Astrocyte of the cerebellum (primary cell): Measurements from ENCODE around the gene KIF26A.

Experiments
- DNase-seq: peaks from one replicate; pipeline ENCODE4 v3.0.0-alpha.2; 2011; ENCODE audit warnings: low read depth
- H3K4me3 ChIP-seq: 2 replicates; pipeline ENCODE4 v1.5.1; 2011; ENCODE audit warnings: mild to moderate bottlenecking, low read depth, low read length, moderate library complexity
- in situ Hi-C: cut with HindIII; loops from 2 replicates; pipeline ENCODE4 v1.10.0; 2017; ENCODE audit warnings: low sequenced_read_pairs
- TF ChIP-seq, protein P1 (sequence below): IDR thresholded peaks from 2 replicates; pipeline ENCODE4 v1.5.1; 2012; ENCODE audit warnings: low read length, low read depth, moderate library complexity, mild to moderate bottlenecking; ENCODE audit errors: missing control alignments

Gene KIF26A

DNA sequence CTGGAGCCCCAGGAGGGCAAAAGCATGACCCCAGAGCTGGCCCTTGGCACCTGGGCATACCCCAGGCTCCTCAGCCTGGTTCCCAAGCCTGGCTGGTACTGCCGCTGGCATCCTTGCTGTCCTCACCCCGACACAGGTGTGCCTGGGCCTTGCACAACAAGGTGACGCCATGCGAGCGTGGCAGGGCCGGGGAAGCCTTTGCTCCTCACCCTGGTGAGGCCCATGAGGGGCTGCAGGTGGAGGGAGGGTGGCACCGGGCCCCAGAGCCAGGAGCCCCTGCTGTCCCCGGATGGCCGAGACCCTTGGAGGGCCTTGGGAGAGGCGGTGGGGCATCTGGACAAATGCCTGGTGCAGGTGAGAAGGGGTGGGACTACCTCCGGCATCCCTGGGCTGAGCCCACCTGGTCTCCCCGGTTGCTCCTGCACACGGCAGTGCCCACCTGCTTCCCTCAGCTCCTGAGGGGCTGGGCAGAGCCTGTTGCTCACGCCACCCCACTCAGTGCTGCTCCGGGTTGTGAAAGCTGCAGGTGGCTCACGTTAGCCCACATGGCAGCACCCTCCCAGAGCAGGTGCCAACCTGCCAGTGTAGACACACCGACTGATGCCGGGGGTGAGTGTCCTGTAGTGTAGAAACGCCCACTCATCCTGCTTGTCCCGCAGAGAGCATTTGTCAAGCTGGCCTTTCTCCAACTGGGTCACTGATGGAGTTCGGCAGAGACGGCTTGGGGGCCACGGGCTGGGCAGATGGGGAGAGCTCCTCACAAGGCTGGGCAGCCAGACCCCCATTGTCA, 24.6 kb upstream of the KIF26A start:
- no peak overlapping the region for H3K4me3 ChIP-seq
- no peak for DNase-seq
- TF ChIP-seq, protein P1, sequence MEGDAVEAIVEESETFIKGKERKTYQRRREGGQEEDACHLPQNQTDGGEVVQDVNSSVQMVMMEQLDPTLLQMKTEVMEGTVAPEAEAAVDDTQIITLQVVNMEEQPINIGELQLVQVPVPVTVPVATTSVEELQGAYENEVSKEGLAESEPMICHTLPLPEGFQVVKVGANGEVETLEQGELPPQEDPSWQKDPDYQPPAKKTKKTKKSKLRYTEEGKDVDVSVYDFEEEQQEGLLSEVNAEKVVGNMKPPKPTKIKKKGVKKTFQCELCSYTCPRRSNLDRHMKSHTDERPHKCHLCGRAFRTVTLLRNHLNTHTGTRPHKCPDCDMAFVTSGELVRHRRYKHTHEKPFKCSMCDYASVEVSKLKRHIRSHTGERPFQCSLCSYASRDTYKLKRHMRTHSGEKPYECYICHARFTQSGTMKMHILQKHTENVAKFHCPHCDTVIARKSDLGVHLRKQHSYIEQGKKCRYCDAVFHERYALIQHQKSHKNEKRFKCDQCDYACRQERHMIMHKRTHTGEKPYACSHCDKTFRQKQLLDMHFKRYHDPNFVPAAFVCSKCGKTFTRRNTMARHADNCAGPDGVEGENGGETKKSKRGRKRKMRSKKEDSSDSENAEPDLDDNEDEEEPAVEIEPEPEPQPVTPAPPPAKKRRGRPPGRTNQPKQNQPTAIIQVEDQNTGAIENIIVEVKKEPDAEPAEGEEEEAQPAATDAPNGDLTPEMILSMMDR = no peak
- in situ Hi-C loops = no loop called here

DNA sequence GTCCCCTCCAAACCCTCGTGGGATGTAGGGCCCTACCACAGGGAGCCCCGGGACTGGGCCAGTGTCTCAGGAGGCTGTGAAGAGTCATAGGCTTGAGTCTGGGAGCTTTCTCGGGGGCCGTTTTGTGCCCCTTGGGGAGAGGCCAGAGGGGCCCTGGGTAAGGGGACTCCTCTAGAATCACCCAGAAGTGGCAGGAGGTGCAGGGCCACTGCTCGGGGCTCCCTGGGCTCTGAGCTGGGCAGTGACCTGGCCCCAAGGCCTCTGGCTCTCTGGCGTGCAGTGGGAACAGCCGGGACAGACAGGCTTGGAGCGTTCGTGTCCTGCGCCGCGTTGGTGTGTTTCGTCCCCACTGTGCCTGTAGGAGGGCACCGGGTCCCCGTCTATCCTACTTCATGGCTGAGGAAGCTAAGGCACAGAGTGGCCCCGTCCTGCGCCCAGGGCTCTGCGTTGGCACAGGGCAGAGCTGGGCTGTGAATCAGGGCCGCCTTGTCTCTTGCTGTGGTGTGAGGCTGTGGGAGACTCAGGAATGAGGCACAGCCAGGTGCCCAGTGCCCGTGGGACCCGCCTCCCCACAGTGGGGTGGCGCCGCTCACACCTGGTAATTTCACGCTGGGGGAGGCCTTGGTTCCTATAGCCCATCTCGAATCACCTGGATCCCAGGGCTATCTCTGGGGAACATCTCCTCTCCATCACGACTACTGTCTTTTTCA, 23.8 kb upstream of the KIF26A start:
- DNase-seq = no peak
- no peak overlapping the region for H3K4me3 ChIP-seq
- in situ Hi-C loops = no loop called here
- TF ChIP-seq, protein P1 = no peak

DNA sequence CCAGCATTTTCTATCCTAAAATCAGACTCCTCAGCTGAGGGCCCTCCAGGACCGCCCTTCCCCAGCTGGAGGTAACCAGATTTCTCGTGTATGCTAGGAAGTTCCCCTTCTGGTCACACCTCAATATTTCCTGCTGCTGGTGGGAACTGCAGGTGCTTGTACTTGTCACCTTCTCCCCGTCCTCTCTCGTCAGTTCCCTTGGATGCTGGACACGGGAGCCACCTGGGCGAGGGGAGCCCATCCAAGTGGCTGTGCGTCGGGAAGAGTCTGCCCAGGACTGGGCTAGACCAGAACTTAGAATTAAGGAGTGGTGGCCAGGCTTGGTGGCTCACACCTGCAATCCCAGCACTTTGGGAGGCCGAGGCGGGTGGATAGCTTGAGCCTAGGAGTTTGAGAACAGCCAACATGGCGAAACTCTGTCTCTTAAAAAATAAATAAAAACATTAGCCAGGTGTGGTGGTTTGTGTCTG, 23.2 kb upstream of the KIF26A start:
- no peak for DNase-seq
- H3K4me3 ChIP-seq = no peak overlapping the region
- in situ Hi-C loops = no loop called here
- TF ChIP-seq, protein P1 = no peak

DNA sequence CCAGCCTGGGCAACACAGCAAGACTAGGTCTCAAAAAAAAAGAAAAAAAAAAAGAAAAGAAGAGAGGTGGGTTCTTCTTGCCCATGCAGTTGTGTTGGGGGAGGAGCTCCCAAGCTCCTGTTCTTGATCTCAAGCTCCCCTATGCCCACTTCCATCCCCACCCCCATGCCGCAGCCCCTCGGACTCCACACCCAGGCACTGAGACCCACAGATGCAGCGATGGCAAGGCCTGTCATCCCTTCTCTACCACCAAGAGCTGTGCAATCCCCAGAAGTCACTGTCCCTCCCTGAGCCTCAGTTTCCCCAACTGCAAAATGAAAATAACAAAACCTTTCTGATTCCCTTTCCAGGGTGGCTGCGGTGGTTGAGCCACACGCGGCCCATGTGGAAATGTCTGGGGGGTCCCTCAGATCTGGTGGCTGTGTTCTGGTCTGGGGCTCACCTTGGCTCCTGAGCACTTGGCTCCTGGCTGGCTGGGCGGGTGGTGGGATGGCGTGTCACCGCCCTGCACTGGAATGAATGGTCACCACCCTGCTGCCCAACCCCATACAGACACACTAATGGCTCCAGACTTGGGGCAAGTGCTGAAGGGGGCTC, 22.6 kb upstream of the KIF26A start:
- DNase-seq = no peak
- in situ Hi-C loops = no loop called here
- TF ChIP-seq, protein P1 = no peak
- H3K4me3 ChIP-seq = no peak overlapping the region

DNA sequence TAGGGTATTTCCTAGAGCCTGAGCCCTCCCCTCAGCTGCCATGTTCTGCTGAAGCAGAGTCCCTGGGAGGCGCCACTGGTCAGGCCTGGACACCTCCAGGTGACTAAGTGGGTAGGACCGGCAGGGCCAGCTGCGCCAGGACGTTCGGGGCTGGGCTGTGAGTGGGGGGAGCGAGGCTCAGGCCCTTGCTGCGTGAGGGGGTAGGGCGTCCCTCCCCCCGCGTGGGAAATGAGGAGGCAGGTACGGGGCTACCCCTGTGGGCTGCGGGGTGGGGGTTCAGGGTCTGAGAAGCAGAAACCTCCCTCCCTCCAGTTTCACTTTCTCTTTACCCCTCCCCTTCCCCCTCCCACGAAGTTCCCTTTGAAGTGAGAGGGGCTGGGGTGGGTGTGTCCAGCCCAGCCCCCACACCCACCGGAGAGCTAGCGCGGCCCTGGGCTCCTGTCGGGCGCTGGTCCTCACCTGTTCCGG, 22.1 kb upstream of the KIF26A start:
- in situ Hi-C loops = no loop called here
- no peak for DNase-seq
- no peak overlapping the region for H3K4me3 ChIP-seq
- TF ChIP-seq, protein P1 = no peak

DNA sequence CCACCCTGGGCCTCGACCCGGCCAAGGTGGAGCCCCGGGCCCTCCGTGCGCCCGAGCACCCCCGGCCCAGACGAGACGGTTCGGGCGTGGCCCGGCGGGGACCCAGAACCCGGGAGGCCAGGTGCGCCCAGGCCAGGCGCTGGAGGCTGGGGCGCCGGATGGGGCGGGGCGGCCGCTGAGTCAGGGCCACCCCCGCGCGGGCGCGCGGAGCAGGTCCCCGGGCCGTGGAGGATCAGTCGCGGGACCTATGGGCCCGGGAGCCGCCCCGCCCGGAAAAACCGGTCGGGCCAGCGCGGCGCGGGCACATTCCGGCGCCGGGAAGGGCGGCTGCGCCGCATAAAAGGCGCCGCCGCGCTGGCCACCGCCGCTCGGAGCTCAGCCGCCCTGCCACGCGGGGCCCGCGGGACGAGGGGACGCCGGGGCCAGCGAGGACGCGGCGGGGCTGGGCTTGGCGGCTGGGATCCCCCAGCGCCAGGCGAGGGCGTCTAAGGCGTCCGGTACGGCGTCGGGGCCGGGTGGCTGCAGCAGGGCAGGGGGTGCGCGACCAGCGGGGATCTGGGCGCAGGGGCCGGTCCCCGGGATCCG, 21.5 kb upstream of the KIF26A start:
- in situ Hi-C loops = no loop called here
- no peak overlapping the region for H3K4me3 ChIP-seq
- TF ChIP-seq, protein P1 = no peak
- DNase-seq = no peak
